Erythroblast (primary cell): Measurements from ENCODE around the gene LHX3.

Source experiments
- DNase-seq, 2 experiments: peaks; one replicate each; lab custom pipeline; 2025; lab: John Stamatoyannopoulos, UW
- GATA1 ChIP-seq: IDR thresholded peaks from 2 replicates; pipeline ENCODE4 v1.6.1; 2011; ENCODE audit warnings: low read depth, mild to moderate bottlenecking, control low read depth, low read length, moderate library complexity
- POLR2A ChIP-seq: IDR thresholded peaks from 2 replicates; pipeline ENCODE4 v1.6.1; 2011; ENCODE audit warnings: mild to moderate bottlenecking, low read length

The LHX3 gene

GRCh38 chr9:136245219-136246150, 40.6 kb upstream of the LHX3 start, which contains the start of gene QSOX2:
TSS of gene QSOX2 (minus strand) at chr9:136245812. CDS start at chr9:136245803, 9 bp downstream.
- TF ChIP-seq GATA1 (no peak), POLR2A (peak; percentile 37)

DNA sequence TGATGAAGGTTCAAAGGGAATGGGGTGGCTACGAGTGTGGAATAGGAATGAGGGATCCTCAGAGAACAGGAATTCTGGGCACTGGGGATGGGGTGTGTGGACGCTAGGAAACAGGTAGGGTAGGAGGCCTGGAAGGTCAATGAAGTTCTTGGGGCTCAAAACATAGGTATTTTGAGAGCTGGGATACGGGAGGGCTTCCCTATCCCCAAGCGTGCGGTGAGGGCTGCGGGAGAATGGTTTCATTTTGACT, 40.0 kb upstream of the LHX3 start:
- TF ChIP-seq GATA1, result no peak
- no peak for DNase-seq

More at GRCh38 chr9:136245219-136246150, 40.6 kb upstream of the LHX3 start, which contains the start of gene QSOX2:
- DNase-seq, result peak; percentile 90 to 95

GRCh38 chr9:136244122-136244968, 39.4 kb upstream of the LHX3 start:
- TF ChIP-seq GATA1, result no peak
- TF ChIP-seq POLR2A, result no peak
- DNase-seq, result peak; percentile 54 to 56

GRCh38 chr9:136243631-136244030, 38.7 kb upstream of the LHX3 start:
- TF ChIP-seq GATA1 (no peak), POLR2A (no peak)
- DNase-seq, result no peak

GRCh38 chr9:136242918-136243525, 38.1 kb upstream of the LHX3 start:
- DNase-seq, result peak; percentile 66 to 70
- TF ChIP-seq POLR2A (no peak), GATA1 (no peak)

GRCh38 chr9:136242248-136242647, 37.3 kb upstream of the LHX3 start:
- TF ChIP-seq POLR2A (no peak), GATA1 (no peak)
- no peak for DNase-seq

GRCh38 chr9:136241542-136241941, 36.6 kb upstream of the LHX3 start:
- peak; percentile 38 to 48 for DNase-seq

DNA sequence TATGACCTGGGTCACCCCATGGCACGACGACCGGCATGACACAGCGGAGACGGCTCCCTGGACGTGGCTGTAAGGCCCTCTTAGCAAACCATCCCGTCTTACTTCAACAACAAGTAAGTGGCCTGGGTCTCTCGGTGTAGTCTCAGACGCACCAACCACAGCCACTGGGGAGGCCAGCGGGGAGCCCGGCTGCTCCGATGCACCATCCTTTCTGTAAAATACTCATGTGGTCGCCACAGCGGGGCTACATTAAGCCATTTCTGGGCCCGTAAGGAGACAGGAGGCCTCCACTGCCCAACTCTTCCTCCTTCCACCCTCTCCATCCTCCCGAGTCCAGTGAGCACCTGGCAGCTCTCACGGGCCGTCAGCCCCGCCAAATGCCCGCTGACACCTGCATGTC, 36.0 kb upstream of the LHX3 start:
- DNase-seq, result no peak
- no peak for TF ChIP-seq POLR2A
- TF ChIP-seq GATA1, result no peak

More at GRCh38 chr9:136241542-136241941, 36.6 kb upstream of the LHX3 start:
- TF ChIP-seq POLR2A, result no peak
- no peak for TF ChIP-seq GATA1

DNA sequence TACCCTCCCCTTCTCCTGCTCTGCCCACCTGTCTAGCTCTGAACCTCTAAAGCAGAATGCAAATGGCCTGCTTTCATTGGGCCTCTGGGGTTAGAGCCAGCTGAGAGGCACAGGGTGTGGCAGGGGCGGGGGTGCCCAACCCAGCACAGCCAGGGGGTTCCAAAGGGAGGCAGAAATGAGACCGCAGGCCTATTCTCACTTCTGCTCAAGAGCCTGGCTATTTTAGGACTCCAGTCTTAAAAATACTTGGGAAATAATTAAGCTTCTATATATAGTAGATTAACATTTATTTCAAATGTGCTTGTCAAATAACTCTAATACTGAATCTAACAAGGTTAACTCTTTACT, 35.0 kb upstream of the LHX3 start:
- DNase-seq, result peak; percentile 54 to 55
- no peak for TF ChIP-seq POLR2A
- TF ChIP-seq GATA1, result no peak

GRCh38 chr9:136239135-136239982, 34.4 kb upstream of the LHX3 start:
- TF ChIP-seq GATA1 (no peak), POLR2A (no peak)
- DNase-seq, result no peak

DNA sequence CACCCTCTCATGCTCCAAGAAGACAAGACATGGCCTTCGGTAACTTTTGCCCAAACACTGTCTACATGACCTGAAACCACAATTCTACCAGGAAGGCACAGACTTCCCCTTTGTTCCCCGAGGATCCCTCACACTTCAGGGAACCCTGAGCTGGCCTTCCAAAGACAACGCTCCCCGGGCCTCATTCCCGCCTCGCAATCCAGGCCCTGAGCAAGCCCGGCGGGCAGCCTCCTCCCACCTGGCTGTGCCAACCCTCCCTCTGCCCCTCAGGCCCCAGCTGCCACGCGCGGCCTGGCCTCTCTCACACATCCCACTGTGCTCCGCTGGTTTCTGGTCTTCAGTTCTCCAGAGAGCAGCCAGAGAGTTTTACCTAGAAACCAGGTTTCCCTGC, 33.4 kb upstream of the LHX3 start:
- no peak for DNase-seq

GRCh38 chr9:136237486-136238341, 32.8 kb upstream of the LHX3 start:
- no peak for TF ChIP-seq GATA1
- TF ChIP-seq POLR2A, result peak; percentile 62
- peak; percentile 95 to 97 for DNase-seq

More for the DNA sequence above, 33.4 kb upstream of the LHX3 start:
- TF ChIP-seq GATA1, result no peak
- no peak for TF ChIP-seq POLR2A

DNA sequence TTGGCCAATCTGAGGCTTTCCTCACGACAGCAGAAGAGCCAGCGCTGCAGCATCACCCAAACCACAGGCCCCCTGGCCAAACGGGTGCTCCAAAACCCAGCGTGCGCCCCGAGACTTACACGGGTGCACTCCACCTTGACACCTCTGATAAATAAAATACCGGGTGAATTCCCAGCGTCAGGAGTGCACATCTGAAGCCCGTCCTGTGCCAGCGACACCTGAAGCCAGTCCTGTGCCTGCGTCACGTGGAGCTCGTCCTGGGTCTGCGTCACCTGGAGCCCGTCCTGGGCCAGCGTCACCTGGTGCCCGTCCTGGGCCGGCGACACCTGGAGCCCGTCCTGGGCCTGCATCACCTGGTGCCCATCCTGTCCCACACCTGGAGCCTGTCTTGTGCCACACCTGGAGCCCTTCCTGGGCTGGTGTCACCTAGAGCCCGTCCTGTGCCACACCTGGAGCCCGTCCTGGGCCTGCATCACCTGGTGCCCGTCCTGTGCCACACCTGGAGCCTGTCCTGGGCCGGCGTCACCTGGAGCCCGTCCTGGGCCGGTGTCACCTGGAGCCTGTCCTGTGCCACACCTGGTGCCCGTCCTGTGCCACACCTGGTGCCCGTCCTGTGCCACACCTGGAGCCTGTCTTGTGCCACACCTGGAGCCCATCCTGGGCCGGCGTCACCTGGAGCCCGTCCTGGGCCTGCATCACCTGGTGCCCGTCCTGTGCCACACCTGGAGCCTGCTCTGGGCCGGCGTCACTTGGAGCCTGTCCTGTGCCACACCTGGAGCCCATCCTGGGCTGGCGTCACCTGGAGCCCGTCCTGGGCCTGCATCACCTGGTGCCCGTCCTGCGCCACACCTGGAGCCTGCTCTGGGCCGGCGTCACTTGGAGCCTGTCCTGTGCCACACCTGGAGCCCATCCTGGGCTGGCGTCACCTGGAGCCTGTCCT, 31.8 kb upstream of the LHX3 start:
- DNase-seq, result peak in 1 of 2 experiments; percentile 28
